ENCODE measurements around the gene STOM.

STOM gene

DNA sequence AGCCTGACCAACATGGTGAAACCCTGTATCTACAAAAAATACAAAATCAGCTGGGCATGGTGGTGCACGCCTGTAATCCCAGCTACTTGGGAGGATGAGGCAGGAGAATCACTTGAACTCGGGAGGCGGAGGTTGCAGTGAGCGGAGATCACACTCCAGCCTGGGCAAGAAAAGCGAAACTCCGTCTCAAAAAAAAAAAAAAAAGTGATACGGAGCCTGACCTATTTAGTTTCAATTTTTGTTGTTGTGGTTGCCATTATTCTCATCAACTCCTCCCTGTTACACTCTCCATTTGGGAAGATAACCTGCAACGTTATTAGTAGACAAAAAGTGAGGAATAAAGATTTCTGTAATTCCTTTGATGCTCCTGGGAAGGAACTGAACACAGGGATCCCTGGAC, 1.3 kb downstream of the STOM start:
- DNase-seq = no peak

DNA sequence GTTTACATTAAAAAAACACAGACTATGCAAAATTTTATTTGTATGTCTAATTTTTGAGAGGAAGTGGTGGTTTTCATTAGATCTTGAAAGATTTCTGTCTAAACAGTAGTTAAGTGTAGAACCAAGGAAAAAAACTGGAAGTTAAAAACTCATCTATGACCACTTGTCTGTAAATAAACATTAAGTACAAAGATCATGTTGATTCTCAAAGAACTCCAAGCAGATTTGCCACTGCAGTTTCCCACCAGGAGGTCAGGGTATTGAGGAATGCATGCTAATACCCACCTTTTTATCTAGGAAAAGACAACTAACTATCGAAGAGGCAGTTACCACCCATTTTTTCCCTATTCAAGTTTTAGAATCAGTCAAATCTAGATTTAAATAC, 1.9 kb downstream of the STOM start:
- no peak for DNase-seq

DNA sequence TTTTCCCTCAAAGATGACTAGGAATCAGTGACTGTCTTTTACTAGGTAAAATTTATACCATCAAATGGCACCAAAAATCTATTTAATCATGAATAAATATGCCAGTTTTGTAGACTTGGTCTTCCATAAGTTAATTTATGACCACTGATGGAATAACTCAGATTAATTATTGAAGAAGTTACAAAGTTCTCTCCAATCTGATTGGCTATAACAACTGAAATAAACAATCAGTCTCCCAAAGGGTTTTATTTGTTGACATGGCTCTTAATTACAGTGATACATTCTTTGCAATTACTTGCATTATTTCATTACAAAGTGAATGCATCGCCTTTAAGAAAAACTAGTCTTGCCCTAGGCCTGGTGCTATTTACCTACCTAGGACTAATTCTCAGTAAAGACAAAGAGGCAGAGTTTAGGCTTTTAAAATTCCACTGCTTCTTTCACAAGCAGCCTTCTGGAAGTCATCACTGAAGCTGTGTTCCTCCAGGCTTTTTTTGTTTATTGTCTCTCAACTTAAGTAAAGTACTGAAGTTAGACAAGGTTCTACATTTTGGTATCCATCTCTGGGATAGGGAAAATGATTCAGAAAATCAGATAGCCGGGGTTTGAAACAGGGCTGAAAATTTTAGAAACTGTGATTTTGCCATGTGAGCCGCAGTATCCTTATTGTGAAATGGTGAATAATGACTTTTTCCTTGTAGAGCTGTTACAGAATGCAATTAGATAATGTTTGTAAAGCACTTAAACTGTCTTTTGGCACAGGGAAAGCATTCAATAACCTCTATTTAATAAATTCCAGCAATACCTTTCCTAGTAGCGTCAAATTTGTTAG, 2.5 kb downstream of the STOM start:
- DNase-seq = no peak

DNA sequence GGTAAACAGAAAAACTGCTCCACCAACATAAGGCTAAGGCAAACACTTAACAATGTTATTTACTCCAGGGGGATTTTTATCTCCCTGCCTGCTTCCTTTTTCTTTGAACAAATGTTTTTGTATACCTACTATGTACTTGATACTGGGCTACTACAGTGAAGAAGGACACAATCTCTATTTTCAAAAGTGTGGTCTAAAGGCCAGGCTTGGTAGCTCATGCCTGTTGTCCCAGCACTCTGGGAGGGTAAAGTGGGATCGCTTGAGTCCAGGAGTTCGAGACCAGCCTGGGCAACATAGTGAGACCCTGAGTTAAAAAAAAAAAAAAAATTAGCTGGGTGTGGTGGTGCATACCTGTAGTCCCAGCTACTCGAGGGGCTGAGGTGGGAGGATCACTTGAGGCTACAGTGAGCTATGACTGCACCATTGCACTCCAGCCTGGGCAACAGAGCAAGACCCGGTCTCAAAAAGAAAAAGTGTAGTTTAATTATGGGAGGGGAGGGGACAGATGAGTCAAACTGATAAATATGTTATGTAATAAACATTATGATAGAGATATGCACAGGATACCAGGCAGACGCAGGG, 3.3 kb downstream of the STOM start:
- no peak for DNase-seq

DNA sequence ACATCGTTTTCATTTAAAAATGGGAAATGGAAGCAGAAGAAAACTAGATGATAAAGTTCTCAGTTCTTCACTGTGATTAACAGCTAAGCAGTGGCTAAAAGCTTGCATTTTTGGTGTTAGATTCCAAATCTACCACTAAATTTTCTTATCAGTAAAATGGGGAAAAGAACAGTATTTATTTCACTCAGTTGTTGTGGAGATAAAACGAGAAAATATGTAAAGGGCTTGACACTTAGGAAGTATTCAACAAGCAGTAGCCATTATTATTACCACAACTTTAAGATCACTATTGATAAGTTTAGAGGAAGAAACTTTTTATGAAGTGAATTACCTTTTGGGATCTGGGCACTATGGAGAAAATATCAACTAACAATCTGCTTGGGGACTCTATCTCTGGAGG, 4.5 kb downstream of the STOM start:
- DNase-seq = no peak

DNA sequence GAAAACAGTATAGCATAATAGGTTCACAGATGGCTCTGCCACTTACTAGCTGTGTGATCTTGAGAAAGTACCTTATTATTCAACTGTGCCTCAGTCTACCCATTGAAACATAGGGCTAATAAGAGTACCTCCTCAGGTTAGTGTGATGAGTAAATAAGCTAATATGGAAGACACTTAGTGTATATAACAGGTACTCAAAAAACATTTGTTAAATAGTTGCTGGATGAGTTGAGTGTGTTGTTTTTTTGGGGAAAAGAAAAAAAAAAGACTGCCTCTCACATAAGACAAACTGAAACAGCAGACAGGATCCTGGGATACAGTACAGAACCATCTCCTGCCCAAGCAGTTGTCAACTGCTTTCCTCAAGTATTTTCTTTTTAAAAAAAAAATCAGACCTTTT, 5.2 kb downstream of the STOM start:
- no peak for DNase-seq

DNA sequence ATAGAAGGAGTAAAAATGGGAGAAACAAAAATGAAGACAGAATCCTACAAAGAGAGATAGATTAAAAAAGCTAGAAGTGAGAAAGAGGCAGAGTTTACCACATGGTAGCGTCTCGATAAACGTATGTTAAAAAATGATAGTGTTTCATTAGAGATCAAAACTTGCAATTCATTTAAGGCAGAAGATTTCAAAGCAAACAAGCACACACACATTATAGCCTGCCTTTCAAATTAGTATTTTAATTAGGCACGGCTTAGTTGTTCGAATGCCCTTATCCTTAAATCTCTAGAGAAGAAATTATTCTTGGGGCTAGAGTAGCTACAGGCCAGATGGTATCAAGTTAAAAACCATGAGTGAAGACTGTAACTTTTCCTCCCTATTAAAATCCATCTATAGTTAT, 6.0 kb downstream of the STOM start:
- no peak for DNase-seq

DNA sequence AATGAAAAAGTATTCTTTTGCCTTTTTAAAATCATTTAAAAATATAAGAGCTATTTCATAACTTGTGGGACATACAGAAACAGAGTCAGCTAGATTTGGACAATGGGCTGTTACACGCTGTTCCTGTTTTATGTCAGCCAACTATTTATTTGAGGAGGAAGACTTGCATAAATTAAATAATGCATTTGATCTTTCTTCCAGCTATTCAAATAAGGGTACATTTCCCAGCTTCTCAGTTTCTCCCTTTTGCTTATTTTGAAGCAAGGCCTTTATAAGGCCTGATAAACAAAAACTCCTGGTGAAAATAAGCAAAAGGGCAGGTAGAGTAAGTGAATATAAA, 6.5 kb downstream of the STOM start:
- DNase-seq = no peak

DNA sequence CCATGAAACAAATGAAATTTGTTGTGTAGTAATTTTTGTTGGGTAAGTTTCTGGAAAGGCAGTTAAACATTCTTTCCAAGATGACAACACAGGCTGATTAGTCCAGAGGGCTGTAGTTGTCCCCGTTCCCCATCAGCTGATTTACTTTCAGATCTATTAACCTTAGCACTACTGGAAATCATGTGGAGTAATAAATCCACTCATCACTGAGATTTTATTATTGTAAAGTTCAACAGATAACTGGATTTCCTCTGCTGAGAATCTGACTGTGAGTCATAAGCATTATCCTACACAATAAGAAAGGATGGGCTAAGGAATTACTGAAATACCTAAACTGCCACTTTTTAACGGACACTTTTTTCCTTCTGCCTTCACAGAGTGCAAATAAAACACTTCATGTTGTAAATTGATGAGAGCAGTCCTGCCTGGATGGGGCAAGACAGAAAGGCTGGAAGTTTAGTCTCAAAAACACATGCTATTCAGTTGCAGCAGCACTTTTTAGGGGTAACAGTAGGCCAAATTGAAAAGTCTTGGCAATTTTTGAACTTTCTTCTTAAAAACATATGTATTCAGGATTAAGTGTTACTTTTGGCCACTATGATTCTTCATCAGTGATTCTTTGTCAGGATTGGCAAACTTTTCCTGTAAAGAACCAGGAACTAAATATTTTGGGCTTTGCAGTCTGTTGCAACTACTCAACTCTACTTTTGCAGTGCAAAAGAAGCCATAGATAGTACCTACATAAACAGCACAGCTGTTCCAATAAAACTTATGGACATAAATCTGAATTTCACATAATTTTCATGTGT, 7.0 kb downstream of the STOM start:
- DNase-seq = no peak

DNA sequence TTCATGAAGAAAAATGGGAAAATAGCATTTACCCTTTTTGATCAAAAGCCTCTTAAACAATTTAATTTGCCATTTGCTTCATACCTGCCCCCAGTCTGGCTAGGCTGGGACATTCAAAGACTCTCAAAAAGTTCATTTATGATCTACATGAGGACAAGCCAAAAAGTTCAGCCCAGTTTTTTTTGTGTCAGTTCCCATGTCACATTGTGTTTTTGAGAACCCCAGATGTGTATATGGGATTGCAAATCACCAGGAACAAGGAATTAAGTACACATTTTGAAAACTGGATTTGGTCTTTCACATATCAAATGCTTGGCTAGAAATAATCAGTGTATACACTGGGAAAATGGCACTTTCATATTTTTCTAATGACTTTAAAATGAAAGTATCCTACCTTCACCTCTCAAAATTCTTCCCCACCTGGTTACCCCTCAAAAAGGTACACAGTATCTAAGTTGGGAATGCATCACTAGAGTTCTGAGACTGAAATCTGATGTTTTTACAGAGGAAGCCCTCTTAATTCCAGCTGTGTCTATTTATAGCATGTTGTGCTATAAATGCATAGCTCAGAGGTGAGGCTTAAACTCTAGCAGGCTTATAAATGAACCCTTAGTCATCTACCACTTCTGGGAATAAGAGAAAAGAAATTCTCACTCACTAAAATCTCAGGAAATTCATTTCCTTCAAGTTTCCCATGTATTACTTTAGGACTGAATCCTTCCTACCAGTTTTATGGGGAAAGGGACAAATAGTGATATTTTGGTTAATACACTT, 9.3 kb downstream of the STOM start:
- DNase-seq = no peak

DNA sequence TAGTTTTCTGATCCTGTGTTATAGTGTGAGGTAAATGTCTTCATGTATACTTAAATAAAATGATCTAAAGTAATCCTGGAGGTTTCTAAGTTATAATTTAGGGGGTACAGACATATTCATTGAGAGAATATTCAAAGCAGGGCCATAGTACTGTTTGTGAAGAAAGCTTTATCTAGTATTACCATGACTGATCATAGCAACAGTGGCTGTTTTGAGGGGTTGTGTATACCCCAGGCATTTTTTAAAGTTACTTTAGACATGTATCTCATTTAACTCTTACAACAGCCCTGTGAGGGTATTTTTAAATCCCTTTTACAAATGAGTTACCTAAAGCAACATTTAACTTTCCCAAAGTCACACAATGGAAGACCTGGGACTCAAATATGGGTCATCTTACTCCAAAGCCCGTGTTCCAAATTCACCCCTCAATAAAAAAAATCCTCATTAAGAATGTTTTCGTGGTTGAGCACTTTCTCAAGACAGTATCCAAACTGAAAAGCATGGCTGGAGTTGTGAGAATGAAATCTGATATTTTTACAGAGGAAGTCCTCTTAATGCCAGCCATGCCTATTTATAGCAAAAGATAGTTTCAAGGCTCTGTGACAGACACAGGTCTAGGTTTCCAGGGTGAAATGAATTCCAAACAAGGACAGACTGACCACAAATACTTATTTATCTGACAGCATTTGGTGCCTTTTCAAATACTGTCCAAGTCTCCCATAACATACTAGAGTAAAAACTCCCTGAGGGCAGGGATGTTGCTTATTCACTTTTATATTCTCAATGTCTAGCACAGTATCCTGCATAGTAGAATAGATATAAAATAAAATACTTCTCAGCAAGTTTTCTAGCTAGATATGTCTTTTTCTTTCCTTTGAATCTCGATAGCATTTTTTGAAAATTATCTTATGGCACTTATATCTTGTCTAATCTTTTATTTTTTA, 10.4 kb downstream of the STOM start:
- DNase-seq = no peak

DNA sequence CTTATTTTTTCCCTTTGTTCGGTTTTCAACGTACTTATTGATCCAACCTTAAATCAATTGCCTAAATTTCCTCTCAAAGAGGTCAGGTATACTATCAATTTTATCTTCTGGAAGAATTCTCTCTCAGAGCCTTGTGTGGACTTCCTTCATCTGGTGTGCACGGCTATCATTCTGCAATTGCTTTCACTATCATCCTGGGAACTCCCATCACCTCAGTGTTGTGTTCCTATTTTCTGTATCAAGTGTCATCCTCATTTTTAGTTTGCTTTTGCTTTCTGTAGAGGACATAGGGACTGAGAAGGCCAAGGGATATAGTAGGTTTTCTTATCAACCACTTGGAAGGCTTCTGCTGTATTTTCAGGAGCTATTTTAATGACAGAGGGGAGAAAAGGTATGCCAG, 11.3 kb downstream of the STOM start:
- DNase-seq = no peak

DNA sequence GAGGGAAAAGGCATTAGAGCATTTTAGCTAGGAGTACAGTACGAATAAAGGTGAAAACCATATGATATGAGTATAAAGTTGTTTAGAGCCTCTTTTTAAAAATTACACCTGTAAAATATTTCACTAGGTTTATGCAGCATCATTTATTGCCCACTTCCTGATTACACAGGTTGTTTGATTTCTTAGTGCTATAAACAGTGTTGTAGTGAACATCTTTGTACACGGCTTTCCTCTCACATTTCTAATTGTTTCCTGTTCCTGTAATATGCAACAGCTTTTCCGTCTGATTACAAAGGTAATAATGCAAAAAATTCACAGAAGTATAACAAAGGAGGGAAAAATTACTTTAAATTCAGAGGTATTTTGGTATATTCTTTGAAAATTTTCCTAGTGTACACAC, 13.0 kb downstream of the STOM start:
- no peak for DNase-seq

DNA sequence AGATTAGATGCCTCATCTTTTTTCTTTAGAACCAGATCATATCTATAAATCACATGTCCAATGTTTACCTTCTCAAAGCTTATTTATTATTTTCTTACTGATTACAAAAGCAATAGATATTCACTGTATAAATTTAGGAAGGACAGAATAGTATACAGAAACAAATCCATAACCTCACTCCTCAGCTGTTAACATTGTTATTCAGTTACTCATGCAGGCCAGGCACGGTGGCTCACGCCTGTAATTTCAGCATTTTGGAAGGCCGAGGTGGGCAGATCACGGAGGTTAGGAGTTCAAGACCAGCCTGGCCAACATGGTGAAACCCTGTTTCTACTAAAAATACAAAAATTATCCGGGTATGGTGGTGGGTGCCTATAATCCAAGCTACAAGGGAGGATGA, 15.3 kb downstream of the STOM start:
- DNase-seq = no peak

DNA sequence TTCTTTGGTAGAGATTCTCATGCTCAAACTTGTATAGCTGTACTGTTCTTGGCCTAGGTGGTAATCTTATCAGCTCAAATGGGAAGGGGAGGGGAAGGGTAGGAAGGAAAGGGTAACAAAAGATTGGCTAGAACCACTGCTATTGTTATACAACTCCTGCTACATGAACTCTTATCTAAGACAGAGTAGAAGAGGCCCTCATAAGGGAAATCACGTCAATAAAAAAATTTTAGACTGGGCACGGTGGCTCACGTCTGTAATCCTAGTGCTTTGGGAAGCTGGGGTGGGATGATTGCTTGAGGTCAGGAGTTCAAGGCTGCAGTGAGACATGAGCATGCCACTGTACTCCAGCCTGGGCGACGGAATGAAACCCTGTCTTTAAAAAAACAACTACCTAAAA, 15.9 kb downstream of the STOM start:
- DNase-seq = no peak

DNA sequence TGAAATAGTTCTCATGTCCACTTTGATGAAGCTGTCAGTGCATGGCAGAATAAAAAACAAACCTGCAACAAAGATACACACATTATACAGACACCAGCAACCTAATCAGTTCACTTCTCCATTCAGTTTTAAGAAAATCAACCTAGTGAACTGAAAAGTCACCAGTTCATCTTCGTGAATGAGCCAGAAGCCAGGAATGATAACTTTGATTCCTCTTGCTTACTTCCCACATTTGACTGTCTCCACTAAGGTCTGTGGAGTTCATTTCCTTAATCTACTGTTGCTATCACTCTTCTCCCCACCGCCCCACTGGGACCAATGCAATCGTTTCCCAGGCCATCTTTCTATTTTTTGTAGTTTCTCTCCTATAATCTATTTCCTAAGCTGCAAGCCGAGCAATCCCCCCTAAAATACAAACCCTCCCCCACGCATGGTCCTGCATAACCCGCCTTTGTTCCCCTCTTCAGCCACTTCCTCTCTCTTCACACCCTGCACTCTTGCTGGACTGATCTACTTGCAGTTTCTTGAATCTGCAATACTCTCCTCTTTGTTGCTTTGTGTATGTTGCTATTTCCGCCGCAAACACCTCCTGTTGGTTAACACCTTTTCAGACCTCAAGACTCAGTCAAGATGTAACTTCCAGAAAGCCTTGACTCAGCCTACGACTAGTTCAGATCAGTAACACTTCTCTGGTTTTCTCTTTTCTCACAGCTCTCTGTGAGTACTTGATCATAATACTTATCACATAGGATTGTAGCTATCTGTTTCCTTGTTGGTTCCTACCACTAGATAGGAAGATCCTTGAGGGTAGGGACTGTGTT, 16.6 kb downstream of the STOM start:
- DNase-seq = no peak

DNA sequence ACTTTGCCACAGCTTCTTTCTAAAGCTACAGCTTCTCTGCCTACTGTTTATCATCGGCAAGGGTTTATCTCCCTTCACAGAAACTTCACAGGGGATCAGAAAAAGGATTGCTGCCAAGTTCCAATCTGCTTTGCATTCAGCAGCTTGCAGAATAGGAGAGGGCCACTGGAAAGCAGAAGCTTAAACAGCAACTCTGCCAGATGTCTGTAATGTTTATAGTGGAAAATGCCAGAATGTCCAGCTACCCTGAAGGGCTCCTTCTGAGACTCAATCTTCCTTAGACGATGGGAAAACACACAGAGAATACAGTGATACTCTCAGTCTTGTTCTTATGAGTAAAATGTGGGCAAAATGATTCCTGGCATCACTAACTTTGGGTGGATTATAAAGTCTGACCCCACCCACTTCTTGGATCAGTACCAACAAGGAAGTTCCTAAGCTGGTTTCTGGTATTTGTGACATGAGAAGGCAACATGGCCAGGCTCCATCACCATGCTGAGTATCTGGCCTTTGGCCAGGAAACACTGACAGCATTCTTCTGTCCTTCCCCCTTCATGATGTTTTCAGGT, 19.0 kb downstream of the STOM start:
- DNase-seq = no peak

DNA sequence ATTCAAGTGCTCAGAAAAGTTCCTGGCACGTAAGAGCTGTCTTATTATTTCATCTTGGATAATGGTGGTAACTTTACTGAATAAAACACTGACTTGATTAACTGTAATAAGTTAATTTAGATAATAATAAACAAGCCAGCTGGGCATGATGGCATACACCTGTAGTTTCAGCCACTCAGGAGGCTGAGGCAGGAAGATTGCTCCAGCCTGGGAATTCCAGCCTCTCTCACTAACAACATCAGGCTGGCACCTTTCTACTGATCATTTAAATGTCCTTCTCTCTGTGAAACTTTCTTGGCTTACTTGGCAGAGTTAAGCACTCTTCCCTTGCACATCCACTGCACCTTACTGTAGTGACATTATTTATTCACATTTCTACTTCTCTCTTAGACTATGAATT, 20.0 kb downstream of the STOM start:
- DNase-seq = no peak

DNA sequence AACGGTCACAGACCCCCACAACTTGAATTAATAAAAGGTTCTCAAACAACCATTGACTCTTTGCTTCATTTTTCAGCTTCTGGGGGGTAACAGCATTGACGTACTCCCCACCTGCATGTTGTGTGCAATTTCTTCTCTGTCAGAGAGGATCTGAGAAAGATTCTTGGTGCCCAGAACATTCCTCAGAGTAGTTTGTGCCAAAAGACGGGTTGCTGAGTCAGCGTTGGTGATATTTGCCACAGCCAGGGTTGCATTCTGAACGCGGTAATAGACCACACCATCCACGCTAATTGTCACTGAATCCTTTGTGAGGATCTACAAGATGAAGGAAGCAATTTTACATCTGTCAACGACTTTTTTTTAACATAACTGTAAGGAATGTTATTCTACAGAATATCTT, 21.0 kb downstream of the STOM start:
- no peak for DNase-seq

DNA sequence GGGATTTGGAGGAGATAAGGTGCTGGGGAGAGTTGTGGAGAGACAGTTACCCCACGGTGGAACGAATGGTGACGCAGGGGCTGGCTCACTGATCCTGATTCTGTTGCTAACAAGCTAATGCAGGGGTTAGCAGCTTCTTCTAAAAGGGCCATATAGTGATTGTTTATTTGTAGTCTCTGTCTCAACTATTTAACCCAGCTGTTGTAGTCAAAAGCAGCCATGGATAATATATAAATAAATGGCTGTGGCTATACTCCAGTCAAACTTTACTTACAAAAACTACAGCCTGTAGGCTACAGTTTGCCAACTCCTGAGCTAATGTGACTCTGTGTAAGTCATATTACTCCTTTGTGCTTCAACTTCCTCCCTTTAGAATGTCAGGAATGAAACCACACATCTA, 21.8 kb downstream of the STOM start:
- no peak for DNase-seq

DNA sequence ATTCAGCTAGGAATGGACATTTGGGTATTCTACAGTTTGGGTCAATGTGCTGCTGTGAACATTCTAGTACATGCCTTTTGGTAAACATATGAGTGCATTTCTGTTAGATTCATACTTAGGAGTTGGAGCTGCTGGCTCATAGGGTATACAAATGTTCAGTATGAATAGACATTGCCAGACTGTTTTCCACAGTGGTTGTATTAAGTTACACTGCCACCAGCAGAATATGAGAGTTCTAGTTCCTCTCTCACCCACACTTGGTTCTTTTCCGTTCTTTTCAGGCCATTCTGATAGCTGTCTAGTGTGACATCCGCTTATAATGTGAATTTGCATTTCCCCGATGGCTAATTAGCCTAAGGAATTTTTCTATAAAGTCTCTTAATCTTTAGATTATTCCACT, 25.0 kb downstream of the STOM start:
- DNase-seq = no peak

Measured in activated effector memory CD4-positive, alpha-beta T cell treated with anti-CD3 and anti-CD28 coated beads, Interleukin-2, amount 50 U/mL, for 16 hours (primary cell).